Measurements from ENCODE around the gene TUSC2. TPM values are rescaled to one million over a fixed set of nuclear protein-coding genes. Genes with fewer than 3 reads are reported as not detected.

TUSC2 gene
- total and polyA plus RNA-seq, 10 of the 15 experiments (the other 5 are each of a cell fraction or from before 2014, with no cell fraction given) = 4.0 to 73.8 (median 34.3) TPM

- TF ChIP-seq IRF5 (IDR thresholded peaks at IDR 0.05; ENCODE audit: borderline replicate concordance) (no peak), RBBP5 (conservative IDR thresholded peaks at IDR 0.05) (no peak), EP300 (IDR thresholded peaks at IDR 0.05; ENCODE audit: borderline replicate concordance in 1 of 2, control insufficient read depth in 1 of 2, low read depth in 2 of 2, low read length in 2 of 2) (0 out of 4 replicates have a peak, but pooled peaks of 1 of the 2 experiments have one; percentile 22), RFX5 (IDR thresholded peaks at IDR 0.05; ENCODE audit: low read depth, low read length) (no peak), NFYA (IDR thresholded peaks at IDR 0.05; ENCODE audit: borderline replicate concordance, low read depth, low read length) (no peak), NR2C2 (IDR thresholded peaks at IDR 0.05; ENCODE audit: borderline replicate concordance, control insufficient read depth, insufficient read length, low read depth) (no peak), STAT1 (conservative IDR thresholded peaks at IDR 0.05) (no peak), JUNB (IDR thresholded peaks at IDR 0.05) (no peak), HCFC1 (IDR thresholded peaks at IDR 0.05; ENCODE audit: low read length) (no peak; the same call in 1 of the 2 replicates), CBFB (IDR thresholded peaks at IDR 0.05; ENCODE audit: low read depth) (no peak; the same call in 1 of the 2 replicates), NFYB (IDR thresholded peaks at IDR 0.05; ENCODE audit: insufficient read depth, low read depth, low read length) (0 out of 2 replicates have a peak, but pooled peaks have one; percentile 39), BHLHE40 (IDR thresholded peaks at IDR 0.05; ENCODE audit: borderline replicate concordance in 1 of 2, low read depth in 2 of 2, low read length in 1 of 2) (peak in 1 of 2 experiments; percentile 82; a peak in 2 of 4 replicates), ZBTB40 (IDR thresholded peaks at IDR 0.05; ENCODE audit: borderline replicate concordance) (peak; percentile 52; the same call in 1 of the 2 replicates), E4F1 (IDR thresholded peaks at IDR 0.05; ENCODE audit: borderline replicate concordance, partially characterized antibody) (no peak), ELK1 (IDR thresholded peaks at IDR 0.05; ENCODE audit: low read depth, low read length) (no peak)
Measured at GRCh38 chr3:50340448-50341329, 12.7 kb upstream of the TUSC2 start, which contains the start of gene RASSF1 (continued).
